GM19239 (cell line): ENCODE results near the gene TPCN2.
"Not testable (repeated sequence)": the region's sequence is repeated elsewhere in the genome, so short reads cannot be mapped to it uniquely, and the experiment has no call there.

Experiments
- DNase-seq: peaks from one replicate; pipeline ENCODE4 v3.0.0; 2011; ENCODE audit warnings: low spot score; ENCODE audit not compliant: insufficient read length
- FAIRE-seq: peaks from 2 replicates; lab custom pipeline; 2011; peaks lifted over from hg19 to GRCh38; lab: Jason Lieb, UNC

Gene TPCN2

DNA sequence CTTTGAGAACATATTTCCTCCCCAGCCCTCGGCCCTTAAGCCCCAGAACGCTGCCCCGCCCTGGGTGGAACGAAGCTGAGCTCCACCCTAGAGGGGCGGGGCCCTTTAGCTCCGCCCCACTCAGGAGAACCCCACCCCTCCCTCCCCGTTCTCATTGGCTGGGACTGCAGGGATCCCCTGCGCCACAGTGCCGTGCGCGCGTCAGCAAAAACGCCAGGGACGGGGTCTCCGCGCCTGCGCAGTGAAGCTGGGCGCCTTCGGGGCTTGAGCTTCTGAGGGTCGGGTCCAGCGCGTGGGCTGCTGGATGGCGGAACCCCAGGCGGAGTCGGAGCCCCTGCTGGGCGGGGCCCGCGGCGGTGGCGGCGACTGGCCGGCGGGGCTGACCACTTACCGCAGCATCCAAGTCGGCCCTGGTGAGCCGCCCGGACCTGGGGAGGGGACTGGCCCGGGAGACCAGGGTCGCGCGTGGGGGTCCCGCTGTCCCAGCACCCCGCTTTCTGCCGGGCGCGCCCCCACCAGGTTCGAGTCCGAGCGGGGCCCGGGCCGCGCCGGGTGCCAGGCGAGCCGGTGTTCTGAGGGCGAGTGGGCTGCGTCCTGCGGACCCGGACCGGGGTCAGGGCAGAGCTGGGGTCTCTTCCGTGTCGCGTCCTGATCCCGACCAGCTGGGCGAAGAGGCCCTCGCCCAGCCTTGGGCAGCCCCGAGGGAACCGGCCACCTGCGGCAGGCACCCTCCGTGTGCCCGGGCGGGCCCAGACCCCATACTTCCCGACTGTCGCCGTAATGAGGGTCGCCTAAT, at the start of gene TPCN2:
TSS of gene TPCN2 (plus strand) at position 239 of the 796 bp plus-strand sequence. CDS start at position 305, 66 bp downstream.
- FAIRE-seq = peak; percentile 95
- DNase-seq = peak; percentile 94

- DNase-seq (no peak), FAIRE-seq (no peak)
These were observed 49.5 kb upstream of the TPCN2 start for GRCh38 chr11:68999093-68999747.

DNA sequence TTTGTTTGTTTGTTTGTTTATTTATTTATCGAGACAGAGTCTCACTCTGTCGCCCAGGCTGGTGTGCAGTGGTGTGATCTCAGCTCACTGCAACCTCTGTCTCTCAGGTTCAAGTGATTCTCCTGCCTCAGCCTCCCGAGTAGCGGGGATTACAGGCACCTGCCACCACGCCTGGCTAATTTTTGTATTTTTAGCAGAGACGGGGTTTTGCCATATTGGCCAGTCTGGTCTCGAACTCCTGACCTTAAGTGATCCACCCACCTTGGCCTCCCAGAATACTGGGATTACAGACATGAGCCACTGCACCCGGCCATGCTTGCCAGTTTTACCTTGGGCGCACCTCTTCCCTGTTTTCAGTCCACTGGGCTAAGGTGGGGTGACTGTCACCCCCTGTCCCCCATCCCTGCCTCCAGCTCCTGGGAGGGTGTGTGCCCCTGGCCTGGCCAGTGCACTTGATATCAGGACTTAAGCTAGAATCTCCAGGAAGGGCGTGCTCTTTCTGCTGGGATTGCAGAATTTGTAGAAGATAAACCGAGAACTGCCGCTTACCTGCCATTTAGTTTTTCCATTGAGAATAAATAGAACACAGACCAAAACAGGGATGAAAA, 48.9 kb upstream of the TPCN2 start:
- not testable (repeated sequence) for DNase-seq, FAIRE-seq

- DNase-seq = no peak
- FAIRE-seq = no peak
These were observed 48.3 kb upstream of the TPCN2 start for GRCh38 chr11:69000391-69000790.

DNA sequence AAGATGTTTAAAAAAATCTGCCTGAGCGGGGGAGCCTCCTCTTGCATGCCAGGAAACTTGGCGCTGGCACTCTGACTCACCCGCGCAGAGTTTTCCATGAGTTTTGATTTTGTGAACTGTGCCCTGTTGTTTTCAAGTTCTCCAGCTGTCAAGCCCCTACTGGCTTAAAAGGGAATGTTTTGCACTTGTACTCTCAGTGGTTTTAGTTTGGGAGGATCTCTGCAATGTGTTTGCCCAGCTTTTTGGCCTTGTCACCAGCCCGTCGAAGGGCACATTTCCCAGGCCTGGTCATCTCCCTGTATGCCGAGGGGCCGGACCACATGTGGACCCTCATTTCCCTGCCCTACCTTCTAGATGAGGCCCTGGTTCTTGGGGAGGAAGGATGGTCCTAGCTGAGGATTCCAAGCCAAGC, 47.9 kb upstream of the TPCN2 start:
- DNase-seq (no peak), FAIRE-seq (no peak)

- no peak for FAIRE-seq
These were observed 47.3 kb upstream of the TPCN2 start for GRCh38 chr11:69001243-69002081.

GRCh38 chr11:69002110-69002569, 46.6 kb upstream of the TPCN2 start:
- DNase-seq = no peak
- FAIRE-seq = no peak

More at GRCh38 chr11:69001243-69002081, 47.3 kb upstream of the TPCN2 start:
- DNase-seq = no peak

DNA sequence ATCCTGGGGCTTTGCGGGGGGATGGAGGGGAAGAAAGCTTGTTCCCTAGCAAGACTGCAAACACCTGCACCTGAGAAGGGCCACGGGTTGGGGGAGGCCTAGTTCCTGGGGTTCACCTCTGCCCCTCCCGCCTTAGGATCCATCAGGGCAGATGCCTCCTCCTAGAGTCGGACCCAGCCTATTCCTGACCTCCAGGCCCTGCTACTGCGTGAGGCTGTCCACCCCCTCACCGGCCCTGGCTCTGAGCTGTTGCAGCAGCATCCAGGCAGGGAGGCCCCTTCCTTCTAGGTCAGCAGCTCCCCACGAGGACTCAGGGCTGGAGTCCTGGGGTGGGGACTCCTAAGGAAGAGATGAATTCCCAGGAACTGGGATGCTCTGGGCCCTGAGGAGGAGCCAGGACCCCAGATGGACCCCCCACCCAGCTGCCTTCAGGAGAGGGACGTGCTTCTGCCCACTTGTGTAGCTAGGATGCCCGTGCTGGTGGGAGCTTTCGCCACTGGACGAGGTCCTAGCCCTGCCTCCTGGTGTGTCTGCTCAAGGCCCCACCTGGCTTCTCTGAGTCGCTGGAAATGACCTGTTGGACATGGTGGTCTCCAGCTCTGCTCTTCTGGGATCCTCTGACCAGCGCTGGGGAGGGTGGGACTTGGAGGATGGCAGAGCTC, 46.0 kb upstream of the TPCN2 start:
- DNase-seq (no peak), FAIRE-seq (no peak)

DNA sequence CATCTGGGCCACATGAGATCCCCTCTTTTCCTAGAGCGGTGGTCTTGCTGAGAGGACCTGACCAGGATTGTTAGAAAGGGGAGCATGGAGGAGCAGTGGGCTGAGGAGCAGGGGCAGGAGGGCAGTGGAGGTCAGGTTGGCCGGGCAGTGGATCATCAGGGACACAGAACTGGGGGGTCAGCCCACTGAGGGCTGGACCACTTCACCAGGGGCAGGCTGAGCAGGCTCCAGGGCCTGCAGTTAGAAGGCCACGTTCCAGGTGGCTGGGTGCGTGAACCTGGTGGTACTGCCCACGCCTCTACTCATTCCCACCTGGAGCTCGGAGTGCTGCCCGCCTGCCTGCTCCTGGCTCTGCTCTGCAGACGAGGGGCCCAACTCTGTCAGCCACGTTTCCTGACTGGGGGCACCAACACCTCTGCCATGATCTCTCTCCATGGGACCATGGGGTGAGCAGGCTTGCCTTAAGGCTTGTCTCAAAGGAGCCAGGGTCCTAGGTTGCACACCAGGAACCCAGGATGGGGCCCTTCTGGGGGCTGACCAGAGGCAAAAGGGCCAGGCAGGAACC, 45.3 kb upstream of the TPCN2 start:
- FAIRE-seq (no peak), DNase-seq (no peak)

DNA sequence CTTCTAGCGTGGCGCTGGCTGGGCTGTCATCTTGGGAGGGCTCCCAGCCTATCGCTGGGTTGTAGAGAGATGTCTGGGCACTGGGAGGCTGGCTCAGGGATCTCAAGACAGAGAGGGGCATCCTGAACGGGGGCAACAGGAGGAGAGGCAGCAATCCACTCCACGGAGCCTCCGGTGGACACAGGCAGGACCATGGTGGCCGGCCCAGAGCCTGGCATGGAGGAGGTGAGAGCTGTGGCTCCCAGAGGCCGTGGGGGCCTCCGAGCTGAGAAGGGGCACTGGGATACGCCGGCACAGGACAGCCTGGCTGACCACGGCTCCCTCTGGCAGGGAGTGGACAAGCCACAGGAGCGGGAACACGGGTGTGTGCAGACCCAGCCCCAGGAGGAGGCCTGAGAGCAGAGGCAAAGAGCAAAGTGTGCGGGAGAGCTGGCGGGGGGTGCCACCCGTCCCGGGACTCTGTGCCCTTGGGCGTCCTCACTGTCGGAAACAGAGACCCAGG, 44.8 kb upstream of the TPCN2 start:
- no peak for DNase-seq
- FAIRE-seq = no peak

DNA sequence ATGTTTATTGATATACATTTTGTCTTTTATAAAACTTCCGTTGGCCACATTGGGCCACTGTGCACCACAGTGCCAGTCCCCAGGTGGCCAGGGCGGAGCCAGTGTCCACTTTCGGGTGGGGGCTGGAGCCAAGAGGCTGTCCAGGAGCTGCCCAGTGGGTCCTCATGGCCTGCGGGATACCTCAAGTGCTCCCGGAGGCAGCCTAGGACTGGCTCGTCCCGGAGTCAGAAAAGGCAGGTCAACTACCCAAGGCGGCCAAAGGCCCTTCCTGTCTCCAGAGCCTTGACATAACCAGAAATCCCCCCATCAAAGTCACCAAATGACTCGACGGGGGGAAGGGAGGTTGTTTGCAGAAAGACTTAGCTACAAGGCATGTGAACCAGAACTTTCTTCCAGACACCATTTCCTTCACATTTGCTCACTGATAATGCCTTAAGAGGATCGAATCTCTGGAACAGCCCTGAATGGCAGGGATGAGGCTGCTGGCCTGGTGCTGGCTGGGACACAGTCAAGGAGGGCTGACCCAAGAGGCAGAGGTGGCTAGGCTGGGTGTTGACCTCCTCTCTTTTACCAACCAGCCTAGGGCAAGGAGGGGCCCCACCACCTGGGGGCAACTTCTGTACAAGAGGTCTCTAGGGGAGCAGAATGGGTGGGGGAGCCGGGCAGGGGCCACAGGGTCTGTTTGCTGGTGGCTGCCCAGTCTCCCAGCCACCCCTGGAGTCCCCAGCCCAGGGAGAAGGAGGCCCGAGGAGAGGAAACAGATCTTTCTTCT, 44.1 kb upstream of the TPCN2 start:
- FAIRE-seq (no peak), DNase-seq (no peak)

GRCh38 chr11:69005183-69005630, 43.5 kb upstream of the TPCN2 start:
- DNase-seq (no peak), FAIRE-seq (no peak)

DNA sequence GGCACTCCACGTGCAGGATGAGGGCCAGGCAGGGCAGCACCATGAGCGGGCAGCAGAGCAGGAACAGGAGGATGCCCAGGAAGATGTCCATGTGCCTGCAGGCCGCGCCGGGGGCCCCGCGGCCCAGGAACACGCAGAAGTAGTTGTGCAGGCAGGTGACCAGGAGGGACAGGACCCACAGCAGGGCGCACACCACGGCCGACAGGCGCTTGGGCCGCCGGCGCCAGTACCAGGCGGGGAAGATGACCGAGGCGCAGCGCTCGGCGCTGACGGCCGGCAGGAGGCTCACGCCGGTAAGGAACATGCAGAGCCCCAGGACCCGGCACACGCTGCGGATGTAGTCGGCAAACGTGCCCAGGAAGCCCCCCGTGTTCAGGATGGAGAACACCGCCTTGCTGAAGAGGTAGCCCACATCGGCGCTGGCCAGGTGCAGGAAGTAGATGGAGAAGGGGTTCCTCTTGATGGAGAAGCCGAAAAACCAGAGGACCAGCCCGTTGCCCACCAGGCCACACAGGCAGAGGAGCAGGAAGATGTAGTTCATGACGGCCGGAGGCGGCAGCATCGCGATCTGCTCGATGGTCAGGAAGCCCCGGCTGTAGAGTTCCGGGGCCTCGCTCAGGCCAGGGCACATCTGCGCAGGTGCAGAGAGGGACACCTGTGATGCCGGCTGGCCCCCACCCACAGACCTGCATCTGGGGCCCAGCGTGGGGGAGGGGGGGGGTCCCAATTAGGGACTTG, 42.9 kb upstream of the TPCN2 start:
- FAIRE-seq (no peak), DNase-seq (no peak)

DNA sequence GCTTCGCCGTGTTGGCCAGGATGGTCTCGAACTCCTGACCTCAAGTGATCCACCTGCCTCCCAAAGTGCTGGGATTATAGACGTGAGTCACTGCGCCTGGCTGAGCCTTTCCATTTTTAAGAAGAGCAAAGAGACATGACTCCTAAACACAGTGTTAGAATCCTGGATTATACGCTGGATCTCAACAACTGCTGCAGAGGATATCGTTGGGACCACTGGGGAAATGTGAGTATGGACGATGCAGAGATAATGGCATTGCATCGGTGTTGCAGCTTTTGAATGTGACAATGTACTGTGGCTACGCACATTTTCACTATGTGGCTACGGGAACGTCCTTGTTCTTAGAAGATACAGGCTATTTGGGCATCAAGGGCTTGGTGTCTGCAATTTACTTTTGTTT, 41.9 kb upstream of the TPCN2 start:
- DNase-seq (no peak), FAIRE-seq (no peak)

- FAIRE-seq (no peak), DNase-seq (no peak)
These were observed 40.8 kb upstream of the TPCN2 start for GRCh38 chr11:69007975-69008381.

DNA sequence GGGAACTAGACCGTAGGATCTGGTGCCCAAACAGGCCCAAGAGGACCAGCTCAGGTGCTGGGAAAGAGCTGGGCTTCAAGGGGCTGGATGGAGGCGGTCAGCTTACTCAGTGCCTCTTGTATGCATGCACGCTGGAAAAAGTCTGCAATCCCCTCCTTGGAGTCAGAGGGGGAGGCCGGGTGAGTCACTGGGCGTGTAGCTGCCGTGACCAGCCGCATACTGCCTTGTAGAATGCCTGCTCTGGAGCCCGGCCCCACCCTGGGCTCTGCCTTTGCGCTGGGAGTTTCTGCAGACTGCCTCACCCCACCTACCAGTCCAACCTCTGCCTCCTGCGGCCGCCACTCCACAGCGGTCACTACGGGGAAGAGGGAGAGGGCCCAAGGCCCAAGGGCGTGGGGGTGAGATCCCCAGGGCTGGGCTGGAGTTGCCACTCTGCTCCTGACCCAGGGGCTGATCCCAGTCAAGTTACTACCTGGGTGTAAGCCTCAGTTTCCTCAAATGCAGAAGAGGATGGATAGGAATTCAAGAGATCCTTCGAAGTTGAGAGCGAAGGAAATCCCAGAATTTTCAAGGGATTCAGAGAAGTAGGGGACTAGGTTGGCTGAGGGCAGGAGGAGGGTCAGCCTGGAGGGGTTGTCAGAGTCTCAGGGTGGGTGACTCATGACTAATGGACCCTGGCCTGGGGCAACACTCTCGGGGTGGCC, 39.8 kb upstream of the TPCN2 start:
- DNase-seq (no peak), FAIRE-seq (no peak)
